Measurements from ENCODE around the gene UPB1. TPM values are rescaled to one million over a fixed set of nuclear protein-coding genes. Genes with fewer than 3 reads are reported as not detected.

Gene UPB1
- total and polyA plus RNA-seq, 2 experiments from 2014 or later: 0.39 to 1.6 TPM

GRCh38 chr22:24541681-24542515 lies 46.8 kb downstream of the UPB1 start:
- H3K4me1 ChIP-seq (ENCODE audit: insufficient read depth): peaks cover 8% of the 10 kb centered on the region
- DNase-seq (ENCODE audit: low spot score): no peak
- no peaks in the 10 kb centered on the region for H3K36me3 ChIP-seq (replicated peaks; ENCODE audit: insufficient read depth, low read depth)
- no peak overlapping the region for H3K4me2 ChIP-seq
- no peaks in the 10 kb centered on the region for H3K27me3 ChIP-seq
- H3K9me3 ChIP-seq (ENCODE audit: low read depth): no peaks in the 10 kb centered on the region
- 98% methylated on average over 6 of the region's 6 CpGs for WGBS (ENCODE audit: low lambda C conversion rate, missing lambda C conversion rate)
- H3K27ac ChIP-seq: no peak overlapping the region
- TF ChIP-seq EZH2phosphoT487 (IDR thresholded peaks at IDR 0.05; ENCODE audit: low read depth, severe bottlenecking, unreplicated experiment): no peak
- TF ChIP-seq CTCF (IDR thresholded peaks at IDR 0.05; ENCODE audit: poor library complexity): no peak
- TF ChIP-seq EZH2 (IDR thresholded peaks at IDR 0.05; ENCODE audit: borderline replicate concordance): no peak
- H3K79me2 ChIP-seq: peaks cover under 1% of the 10 kb centered on the region
- no peak overlapping the region for H2AFZ ChIP-seq
- H3K4me3 ChIP-seq: no peak overlapping the region
- no peaks in the 10 kb centered on the region for H3K9me2 ChIP-seq (replicated peaks; ENCODE audit: insufficient read depth)
- no peaks in the 10 kb centered on the region for H4K20me1 ChIP-seq (ENCODE audit: insufficient read depth, poor library complexity, severe bottlenecking)

GRCh38 chr22:24542641-24543040 lies 47.5 kb downstream of the UPB1 start:
- no peak overlapping the region for H3K4me2 ChIP-seq
- peaks cover 8% of the 10 kb centered on the region for H3K79me2 ChIP-seq
- H3K27me3 ChIP-seq: no peaks in the 10 kb centered on the region
- H2AFZ ChIP-seq: no peak overlapping the region
- no peaks in the 10 kb centered on the region for H4K20me1 ChIP-seq (ENCODE audit: insufficient read depth, poor library complexity, severe bottlenecking)
- no peak for DNase-seq (ENCODE audit: low spot score)
- no peak overlapping the region for H3K27ac ChIP-seq
- no peak overlapping the region for H3K4me3 ChIP-seq
- no peak for TF ChIP-seq EZH2 (IDR thresholded peaks at IDR 0.05; ENCODE audit: borderline replicate concordance)
- TF ChIP-seq EZH2phosphoT487 (IDR thresholded peaks at IDR 0.05; ENCODE audit: low read depth, severe bottlenecking, unreplicated experiment): no peak
- no peak for TF ChIP-seq CTCF (IDR thresholded peaks at IDR 0.05; ENCODE audit: poor library complexity)
- H3K36me3 ChIP-seq (replicated peaks; ENCODE audit: insufficient read depth, low read depth): no peaks in the 10 kb centered on the region
- no peaks in the 10 kb centered on the region for H3K9me3 ChIP-seq (ENCODE audit: low read depth)
- 96% methylated on average over 9 of the region's 9 CpGs for WGBS (ENCODE audit: low lambda C conversion rate, missing lambda C conversion rate)
- H3K4me1 ChIP-seq (ENCODE audit: insufficient read depth): peaks cover 8% of the 10 kb centered on the region
- no peaks in the 10 kb centered on the region for H3K9me2 ChIP-seq (replicated peaks; ENCODE audit: insufficient read depth)

GRCh38 chr22:24543185-24543601 lies 48.1 kb downstream of the UPB1 start:
- no peak for TF ChIP-seq CTCF (IDR thresholded peaks at IDR 0.05; ENCODE audit: poor library complexity)
- TF ChIP-seq EZH2phosphoT487 (IDR thresholded peaks at IDR 0.05; ENCODE audit: low read depth, severe bottlenecking, unreplicated experiment): no peak
- no peak for TF ChIP-seq EZH2 (IDR thresholded peaks at IDR 0.05; ENCODE audit: borderline replicate concordance)
- WGBS (ENCODE audit: low lambda C conversion rate, missing lambda C conversion rate): 95% methylated on average over 7 of the region's 7 CpGs
- Histone ChIP-seq H3K27ac (no peak overlapping the region), H3K9me2 (replicated peaks; ENCODE audit: insufficient read depth) (no peaks in the 10 kb centered on the region), H4K20me1 (ENCODE audit: insufficient read depth, poor library complexity, severe bottlenecking) (no peaks in the 10 kb centered on the region), H3K4me2 (no peak overlapping the region), H3K27me3 (no peaks in the 10 kb centered on the region), H3K36me3 (replicated peaks; ENCODE audit: insufficient read depth, low read depth) (no peaks in the 10 kb centered on the region), H3K9me3 (ENCODE audit: low read depth) (no peaks in the 10 kb centered on the region), H3K4me1 (ENCODE audit: insufficient read depth) (peaks cover 8% of the 10 kb centered on the region), H3K79me2 (peaks cover 13% of the 10 kb centered on the region), H2AFZ (no peak overlapping the region), H3K4me3 (no peak overlapping the region)
- DNase-seq (ENCODE audit: low spot score): no peak

Measured in hepatocyte (in vitro differentiated cells).